ENCODE data around the gene ASXL1.

The ASXL1 gene

DNA sequence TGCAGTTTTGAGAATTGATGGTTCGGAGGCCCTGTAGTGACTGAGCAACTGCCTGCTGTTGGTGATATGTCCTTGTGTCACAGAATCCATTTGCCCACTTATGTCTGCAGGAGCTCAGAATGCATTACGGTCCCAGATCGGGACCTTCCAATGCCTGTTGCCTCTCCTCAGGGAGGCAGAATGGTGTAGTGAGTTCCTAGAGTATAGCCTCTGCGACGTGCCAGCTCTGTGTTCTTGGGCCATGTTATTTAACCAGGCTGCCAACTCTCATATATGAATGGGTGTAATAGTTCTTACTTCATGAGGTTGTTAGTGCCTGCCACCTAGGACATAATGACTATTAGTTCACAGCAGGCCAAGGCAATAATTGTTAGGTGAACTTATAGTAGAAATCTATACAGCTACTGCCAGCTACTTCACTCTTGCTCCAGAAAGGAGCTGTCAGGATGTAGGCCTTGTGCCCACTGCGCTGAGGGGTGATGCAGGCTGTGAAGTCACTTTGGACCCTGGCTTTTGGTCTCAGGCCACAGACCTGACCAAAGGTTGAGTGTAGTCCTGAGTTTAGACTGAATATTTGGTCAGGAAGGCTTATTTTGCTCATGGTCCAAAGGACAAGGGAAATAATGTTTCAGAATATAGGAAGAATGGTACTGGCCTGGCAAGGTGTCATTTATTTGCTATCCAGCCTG, 82.1 kb downstream of the ASXL1 start:
- no peak overlapping the region for H3K4me3 ChIP-seq (ENCODE audit: low read depth, low read length)
- no peak for DNase-seq (ENCODE audit: low read depth)
- TF ChIP-seq, protein P1, sequence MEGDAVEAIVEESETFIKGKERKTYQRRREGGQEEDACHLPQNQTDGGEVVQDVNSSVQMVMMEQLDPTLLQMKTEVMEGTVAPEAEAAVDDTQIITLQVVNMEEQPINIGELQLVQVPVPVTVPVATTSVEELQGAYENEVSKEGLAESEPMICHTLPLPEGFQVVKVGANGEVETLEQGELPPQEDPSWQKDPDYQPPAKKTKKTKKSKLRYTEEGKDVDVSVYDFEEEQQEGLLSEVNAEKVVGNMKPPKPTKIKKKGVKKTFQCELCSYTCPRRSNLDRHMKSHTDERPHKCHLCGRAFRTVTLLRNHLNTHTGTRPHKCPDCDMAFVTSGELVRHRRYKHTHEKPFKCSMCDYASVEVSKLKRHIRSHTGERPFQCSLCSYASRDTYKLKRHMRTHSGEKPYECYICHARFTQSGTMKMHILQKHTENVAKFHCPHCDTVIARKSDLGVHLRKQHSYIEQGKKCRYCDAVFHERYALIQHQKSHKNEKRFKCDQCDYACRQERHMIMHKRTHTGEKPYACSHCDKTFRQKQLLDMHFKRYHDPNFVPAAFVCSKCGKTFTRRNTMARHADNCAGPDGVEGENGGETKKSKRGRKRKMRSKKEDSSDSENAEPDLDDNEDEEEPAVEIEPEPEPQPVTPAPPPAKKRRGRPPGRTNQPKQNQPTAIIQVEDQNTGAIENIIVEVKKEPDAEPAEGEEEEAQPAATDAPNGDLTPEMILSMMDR (IDR thresholded peaks at IDR 0.05; ENCODE audit: low read depth, low read length, missing control alignments), result no peak

DNA sequence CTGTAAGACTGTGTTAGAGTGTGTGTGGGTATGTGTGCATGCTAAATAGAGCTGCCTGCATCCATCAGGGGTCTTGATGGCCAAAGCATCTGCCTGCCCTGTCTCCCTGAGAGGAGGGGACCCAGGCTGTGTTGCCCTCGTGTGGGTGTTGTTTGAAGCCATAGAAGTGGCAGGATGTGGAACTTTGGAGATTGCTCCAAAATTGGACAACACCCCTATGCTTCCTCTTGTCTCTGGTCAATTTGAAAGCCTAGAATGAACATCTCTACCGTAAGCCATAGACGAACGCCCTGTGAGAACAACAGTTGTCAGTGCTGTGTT, 82.6 kb downstream of the ASXL1 start:
- no peak for DNase-seq (ENCODE audit: low read depth)
- TF ChIP-seq, protein P1 (IDR thresholded peaks at IDR 0.05; ENCODE audit: low read depth, low read length, missing control alignments), result no peak
- no peak overlapping the region for H3K4me3 ChIP-seq (ENCODE audit: low read depth, low read length)

DNA sequence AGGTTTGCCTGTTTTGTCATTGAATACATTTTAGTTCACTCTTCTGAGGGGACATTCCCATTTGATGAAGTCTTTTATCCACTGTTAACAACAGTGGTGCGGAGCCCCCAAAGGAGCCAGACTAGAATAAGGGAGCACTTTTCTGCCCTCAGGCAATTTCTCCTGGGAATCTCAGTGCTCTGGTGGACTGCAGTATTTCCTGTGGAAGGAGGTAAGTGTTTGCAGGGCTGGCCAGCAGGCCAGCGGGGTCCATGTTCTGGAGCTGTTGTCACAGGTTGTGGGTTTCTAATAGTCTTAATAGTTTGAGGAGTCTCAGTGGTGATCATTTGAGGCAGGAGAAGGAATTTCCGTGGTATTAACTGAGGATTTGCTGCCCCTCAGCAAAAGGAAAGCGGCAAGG, 83.5 kb downstream of the ASXL1 start:
- H3K4me3 ChIP-seq (ENCODE audit: low read depth, low read length), result no peak overlapping the region
- TF ChIP-seq, protein P1 (IDR thresholded peaks at IDR 0.05; ENCODE audit: low read depth, low read length, missing control alignments), result no peak
- DNase-seq (ENCODE audit: low read depth), result no peak

DNA sequence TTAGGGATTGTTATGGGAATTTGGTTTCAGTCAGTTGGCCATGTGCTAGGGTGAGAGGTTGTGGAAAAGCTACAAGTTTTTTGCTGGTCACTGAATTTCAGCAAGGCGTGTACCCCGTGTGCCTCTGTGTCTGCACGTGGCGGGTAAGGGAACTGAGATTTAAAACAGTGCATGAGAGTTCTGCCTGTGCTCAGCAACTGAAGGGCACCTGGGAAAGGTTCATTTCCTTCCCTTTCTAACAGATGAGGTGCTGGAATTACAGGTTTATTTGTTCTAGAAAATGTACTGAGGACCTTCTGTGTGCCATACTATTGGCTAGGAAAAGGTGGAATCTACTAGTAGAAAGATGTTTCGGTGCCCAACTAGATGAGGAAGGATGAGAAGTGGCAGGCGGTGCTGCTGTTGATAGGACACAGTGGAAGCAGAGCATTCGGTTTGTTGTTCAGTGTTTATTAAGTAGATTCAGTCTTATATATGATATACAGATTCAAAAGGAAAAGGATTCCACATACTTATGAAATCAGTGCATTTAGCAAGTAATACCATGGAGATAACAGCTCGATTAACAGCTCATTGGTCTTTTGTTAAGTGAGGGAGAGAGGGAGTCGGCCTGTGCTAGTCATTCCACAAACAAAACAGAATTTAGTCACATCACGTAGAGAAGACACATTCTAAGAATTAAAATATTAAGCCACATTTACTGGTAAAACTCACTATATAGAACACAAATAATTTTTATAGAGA, 84.7 kb downstream of the ASXL1 start:
- DNase-seq (ENCODE audit: low read depth), result no peak

DNA sequence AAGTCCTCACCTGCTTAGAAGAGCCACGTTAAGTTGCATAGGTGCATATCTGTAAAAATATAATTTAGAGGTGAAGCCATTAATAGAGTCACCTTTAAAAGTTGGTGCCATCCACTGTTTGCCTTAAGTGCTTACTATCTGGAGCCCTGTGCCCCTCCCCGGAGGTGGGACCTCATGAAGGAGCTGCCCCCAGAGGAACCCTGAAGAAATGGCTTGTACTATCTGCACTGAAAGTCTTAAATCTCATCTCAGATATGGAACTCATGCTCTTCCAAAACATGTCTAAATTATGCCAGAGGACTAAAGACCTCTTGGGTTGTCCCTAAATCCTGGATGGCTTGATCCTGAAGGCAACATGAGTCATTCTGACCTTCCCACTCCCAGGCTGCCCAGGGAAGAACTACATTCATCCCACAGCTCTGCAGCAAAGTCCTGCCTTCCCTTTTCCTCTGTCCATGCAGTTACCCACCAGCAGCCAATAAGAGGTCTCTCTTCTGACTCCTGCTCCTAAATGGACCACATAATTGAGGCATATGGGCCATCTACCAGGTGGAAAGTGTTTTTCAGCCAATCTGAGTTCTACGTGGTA, 85.3 kb downstream of the ASXL1 start:
- no peak overlapping the region for H3K4me3 ChIP-seq (ENCODE audit: low read depth, low read length)
- no peak for DNase-seq (ENCODE audit: low read depth)
- TF ChIP-seq, protein P1 (IDR thresholded peaks at IDR 0.05; ENCODE audit: low read depth, low read length, missing control alignments), result no peak

More for the DNA sequence above, 84.7 kb downstream of the ASXL1 start:
- H3K4me3 ChIP-seq (ENCODE audit: low read depth, low read length), result no peak overlapping the region
- TF ChIP-seq, protein P1 (IDR thresholded peaks at IDR 0.05; ENCODE audit: low read depth, low read length, missing control alignments), result no peak

DNA sequence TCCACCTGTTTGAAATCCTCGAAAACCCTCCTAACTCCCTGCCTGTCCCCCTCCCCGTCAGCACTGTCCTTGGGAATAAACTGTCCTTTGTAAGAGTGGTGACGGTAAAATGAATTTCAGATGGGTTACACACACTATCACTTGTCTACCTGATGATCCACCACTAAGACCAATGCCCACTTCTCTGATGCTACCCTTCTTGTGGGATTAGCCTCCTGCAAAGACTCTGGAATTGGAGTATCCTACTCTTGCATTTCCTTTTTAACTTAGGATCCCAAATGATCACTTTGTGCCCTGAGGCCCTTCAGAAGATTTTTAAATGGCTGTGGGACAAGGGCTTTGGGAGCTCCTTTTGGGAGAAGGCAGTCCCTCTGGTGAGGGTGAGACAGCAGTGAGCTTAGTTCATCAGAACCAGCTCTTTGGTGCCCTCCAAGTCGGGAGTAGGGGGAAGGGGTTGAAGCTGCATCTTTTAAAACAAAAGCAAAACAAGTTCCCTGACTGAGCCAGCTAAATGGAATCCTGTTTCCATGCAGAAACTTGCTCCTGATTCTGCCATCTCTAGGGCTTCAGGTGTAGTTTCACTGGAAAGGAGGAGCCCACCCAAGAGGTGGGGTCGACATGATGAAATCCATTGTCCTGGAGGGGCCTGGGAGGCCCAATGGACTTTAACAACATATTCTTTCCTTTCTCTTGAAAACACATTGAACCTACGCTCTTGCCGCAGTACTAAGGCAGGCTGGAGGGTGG, 86.5 kb downstream of the ASXL1 start:
- H3K4me3 ChIP-seq (ENCODE audit: low read depth, low read length), result no peak overlapping the region
- DNase-seq (ENCODE audit: low read depth), result no peak
- TF ChIP-seq, protein P1 (IDR thresholded peaks at IDR 0.05; ENCODE audit: low read depth, low read length, missing control alignments), result no peak
